GM12875 (cell line): ENCODE results near the gene SPHKAP.
"Not testable (repeated sequence)": the region's sequence is repeated elsewhere in the genome, so short reads cannot be mapped to it uniquely, and the experiment has no call there.

Source experiments
- H3K4me3 ChIP-seq: one replicate; pipeline ENCODE4 v1.5.1; 2011; ENCODE audit warnings: low read depth, low read length, control low read depth
- TF ChIP-seq, protein P1 (sequence below): IDR thresholded peaks from 2 replicates; pipeline ENCODE4 v1.5.1; 2011; ENCODE audit warnings: low read depth, mild to moderate bottlenecking, control low read depth, inconsistent platforms, low read length, moderate library complexity, borderline replicate concordance; ENCODE audit not compliant: insufficient read depth

SPHKAP gene

DNA sequence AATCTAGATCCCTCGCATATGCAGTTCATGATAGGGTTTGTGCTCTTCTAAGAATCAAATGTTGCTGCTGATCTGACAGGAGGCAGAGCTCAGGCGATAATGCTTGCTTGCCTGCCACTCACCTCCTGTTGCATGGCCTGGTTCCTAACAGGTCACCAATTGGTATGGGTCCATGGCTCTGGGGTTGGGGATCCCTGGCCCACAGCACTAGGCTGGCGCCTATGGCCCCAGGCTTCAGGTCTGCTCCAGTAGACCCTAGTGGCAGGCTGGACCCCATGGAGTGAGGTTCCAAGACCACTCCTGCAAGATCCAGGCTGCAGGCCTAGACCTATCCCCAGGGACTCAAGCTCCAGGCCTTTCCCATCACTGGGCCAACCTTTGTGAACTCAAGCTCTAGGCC lies 102.3 kb downstream of the SPHKAP start:
- no peak overlapping the region for H3K4me3 ChIP-seq
- TF ChIP-seq, protein P1, sequence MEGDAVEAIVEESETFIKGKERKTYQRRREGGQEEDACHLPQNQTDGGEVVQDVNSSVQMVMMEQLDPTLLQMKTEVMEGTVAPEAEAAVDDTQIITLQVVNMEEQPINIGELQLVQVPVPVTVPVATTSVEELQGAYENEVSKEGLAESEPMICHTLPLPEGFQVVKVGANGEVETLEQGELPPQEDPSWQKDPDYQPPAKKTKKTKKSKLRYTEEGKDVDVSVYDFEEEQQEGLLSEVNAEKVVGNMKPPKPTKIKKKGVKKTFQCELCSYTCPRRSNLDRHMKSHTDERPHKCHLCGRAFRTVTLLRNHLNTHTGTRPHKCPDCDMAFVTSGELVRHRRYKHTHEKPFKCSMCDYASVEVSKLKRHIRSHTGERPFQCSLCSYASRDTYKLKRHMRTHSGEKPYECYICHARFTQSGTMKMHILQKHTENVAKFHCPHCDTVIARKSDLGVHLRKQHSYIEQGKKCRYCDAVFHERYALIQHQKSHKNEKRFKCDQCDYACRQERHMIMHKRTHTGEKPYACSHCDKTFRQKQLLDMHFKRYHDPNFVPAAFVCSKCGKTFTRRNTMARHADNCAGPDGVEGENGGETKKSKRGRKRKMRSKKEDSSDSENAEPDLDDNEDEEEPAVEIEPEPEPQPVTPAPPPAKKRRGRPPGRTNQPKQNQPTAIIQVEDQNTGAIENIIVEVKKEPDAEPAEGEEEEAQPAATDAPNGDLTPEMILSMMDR = no peak

DNA sequence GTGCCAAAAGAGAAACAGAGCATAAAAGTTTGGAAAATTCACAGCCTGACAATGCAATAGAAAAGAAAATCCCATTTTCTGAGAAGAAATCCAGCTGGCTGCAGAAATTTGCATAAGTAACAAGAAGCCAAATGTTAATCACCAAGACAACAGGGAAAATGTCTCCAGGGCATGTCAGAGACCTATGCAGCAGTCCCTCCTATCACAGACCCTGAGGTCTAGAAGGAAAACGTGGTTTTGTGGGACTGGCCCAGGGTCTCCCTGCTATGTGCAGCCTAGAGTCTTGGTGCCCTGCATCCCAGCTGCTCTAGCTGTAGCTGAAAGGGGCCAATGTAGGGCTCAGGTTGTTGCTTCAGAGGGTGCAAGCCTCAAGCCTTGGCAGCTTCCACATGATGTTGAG lies 104.8 kb downstream of the SPHKAP start:
- not testable (repeated sequence) for H3K4me3 ChIP-seq

- no peak overlapping the region for H3K4me3 ChIP-seq
- TF ChIP-seq, protein P1 = no peak
Measured at GRCh38 chr2:228072669-228073068, 108.8 kb downstream of the SPHKAP start.

DNA sequence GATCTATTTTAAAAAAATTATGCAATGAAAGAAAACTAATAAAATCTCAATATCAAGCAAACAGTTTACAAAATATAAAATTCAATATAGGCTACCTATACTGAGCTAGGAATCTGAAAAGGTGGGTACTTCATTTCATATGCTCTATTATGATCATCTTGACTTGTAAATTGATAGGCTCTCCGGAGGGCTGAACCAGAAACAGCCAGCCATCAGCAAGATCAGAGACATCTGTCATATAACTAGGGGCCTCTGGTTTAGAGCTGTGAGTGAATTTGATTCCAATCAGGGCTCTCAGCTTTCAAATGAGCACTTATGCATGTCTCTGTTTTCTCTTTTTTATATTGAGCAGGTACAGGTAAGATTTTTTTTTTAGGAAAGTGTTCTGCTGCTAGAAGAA lies 114.2 kb downstream of the SPHKAP start:
- no peak overlapping the region for H3K4me3 ChIP-seq
- TF ChIP-seq, protein P1 = no peak

DNA sequence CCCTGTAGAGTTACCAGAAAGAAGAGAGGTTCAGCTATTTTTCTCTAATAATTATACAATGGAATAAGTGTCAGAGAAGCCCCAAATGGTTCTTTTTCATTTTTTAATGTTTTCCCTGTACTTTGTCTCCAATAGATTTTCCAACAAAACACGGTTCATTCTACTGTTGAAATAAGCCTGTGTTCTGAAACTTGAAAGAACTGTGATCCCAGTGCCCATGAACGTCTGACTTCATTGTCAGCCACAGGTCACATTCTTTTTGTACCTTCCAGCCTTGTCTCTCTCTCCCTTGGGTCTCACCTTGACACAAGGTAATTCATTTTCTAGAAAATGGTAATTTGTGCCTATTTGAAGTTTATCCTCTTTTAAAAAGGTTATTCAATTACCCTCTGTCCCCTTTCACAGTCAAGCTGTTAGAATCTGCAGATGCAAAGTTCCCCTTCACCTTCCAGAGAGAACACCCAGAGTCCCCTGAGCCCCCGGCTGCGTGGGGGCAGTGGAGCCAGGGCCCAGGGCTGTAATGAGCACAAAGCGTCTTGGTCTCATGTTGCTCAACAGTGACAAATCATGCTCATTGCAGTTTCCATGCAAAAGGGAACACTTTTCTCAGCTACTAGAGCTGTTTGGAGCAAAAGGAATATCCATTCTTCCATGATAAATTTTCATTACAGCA lies 115.2 kb downstream of the SPHKAP start:
- TF ChIP-seq, protein P1 = no peak
- H3K4me3 ChIP-seq = no peak overlapping the region

GRCh38 chr2:228065686-228066085 lies 115.8 kb downstream of the SPHKAP start:
- H3K4me3 ChIP-seq = no peak overlapping the region
- TF ChIP-seq, protein P1 = no peak

DNA sequence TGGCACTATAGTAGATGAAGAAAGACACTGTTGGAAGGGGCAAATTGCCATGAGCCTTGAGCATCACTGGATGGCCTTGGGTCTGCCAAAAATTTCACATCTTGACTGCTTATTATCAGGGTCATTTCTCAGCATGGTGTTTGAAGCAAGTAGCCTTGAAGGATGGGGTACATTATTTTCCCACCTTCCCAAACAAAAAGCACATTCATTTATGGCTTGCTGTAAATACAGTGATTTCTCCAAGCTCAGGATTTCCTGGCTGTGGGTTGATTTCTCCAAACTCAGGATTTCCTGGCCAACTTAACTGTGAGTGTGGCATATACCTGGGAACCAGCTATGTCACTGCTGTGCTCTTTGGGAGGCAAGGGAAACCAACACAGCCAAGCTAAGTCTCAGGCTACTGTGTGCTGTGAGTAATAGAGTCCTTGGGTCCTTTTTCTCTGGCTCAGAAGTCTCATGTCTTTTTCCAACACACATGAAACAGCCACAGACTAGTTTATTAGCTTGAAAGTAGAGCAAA lies 116.6 kb downstream of the SPHKAP start:
- TF ChIP-seq, protein P1 = no peak

More for the DNA sequence above, 116.6 kb downstream of the SPHKAP start:
- H3K4me3 ChIP-seq = no peak overlapping the region
